ENCODE data around the gene CACNA2D1. TPM values are rescaled to one million over a fixed set of nuclear protein-coding genes. Genes with fewer than 3 reads are reported as not detected.

Gene CACNA2D1
- total and polyA plus RNA-seq, 8 donors = 10.7 to 20.8 (median 16.6) TPM

DNA sequence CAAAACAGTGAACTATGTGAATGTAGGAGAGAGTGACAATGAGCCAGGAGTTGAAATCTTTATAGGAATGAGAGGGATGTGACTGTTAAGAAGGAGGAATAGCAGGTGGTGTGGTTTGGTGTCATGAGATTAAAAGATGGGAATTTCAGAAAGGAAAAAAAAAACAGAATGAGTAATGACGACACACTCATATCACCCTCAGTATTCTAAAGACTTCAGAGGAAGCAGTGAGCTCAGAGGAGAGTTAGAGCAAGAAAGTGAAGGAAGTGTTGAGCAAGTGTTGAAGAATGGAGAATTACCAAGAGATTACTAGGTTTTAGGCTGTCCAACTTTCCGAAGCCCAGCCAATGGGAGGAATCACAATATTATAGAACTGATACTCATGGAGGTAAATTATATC, 453.2 kb downstream of the CACNA2D1 start:
- TF ChIP-seq, protein P1, sequence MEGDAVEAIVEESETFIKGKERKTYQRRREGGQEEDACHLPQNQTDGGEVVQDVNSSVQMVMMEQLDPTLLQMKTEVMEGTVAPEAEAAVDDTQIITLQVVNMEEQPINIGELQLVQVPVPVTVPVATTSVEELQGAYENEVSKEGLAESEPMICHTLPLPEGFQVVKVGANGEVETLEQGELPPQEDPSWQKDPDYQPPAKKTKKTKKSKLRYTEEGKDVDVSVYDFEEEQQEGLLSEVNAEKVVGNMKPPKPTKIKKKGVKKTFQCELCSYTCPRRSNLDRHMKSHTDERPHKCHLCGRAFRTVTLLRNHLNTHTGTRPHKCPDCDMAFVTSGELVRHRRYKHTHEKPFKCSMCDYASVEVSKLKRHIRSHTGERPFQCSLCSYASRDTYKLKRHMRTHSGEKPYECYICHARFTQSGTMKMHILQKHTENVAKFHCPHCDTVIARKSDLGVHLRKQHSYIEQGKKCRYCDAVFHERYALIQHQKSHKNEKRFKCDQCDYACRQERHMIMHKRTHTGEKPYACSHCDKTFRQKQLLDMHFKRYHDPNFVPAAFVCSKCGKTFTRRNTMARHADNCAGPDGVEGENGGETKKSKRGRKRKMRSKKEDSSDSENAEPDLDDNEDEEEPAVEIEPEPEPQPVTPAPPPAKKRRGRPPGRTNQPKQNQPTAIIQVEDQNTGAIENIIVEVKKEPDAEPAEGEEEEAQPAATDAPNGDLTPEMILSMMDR (IDR thresholded peaks at IDR 0.05) = no peak
- no peak for ATAC-seq
- intact Hi-C loops (cut with DNase I) = no loop called here

DNA sequence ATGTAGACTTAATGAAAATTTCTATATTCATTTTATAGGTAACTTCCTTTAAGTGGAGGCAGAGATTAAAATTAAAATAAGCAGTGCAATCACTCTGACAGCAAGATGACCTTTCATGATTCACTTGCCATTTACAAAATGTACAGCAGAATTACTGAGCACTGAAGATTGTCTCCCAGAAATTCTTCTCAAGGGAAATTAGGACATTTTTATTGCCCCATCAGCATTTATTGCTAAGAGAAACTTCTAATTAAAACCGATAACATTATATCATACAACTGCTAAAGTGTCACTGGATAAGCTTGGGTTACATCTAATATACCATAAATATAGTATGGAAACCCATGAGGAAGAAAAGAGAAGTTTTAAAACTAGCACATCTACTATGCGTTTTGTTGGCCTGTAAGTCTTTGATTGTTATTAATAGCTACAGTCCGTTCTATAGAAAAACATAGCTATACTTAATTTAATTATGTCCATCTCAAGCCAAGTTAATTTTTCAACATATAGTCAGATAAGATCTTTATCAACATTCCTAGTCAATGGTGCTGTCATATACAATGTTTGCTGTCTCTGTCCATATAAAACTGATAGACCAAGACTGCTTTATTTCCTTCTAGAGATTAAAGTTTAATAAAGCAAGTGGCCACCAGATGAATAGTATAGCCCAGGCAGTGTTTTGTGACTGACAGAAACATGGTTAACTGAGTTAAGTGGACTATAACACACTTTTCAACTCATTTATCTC, 456.7 kb downstream of the CACNA2D1 start:
- H3K4me1 ChIP-seq = no peaks in the 10 kb centered on the region
- H3K36me3 ChIP-seq = no peaks in the 10 kb centered on the region
- H3K4me3 ChIP-seq = no peak overlapping the region
- H3K9me3 ChIP-seq = no peaks in the 10 kb centered on the region
- ATAC-seq = no peak
- H3K27ac ChIP-seq = no peak overlapping the region
- intact Hi-C loops (cut with DNase I) = no loop called here
- H3K27me3 ChIP-seq = no peaks in the 10 kb centered on the region
- no peak for DNase-seq
- TF ChIP-seq, protein P1 (IDR thresholded peaks at IDR 0.05) = no peak

More for the DNA sequence above, 453.2 kb downstream of the CACNA2D1 start:
- no peak for DNase-seq
- H3K27me3 ChIP-seq = no peaks in the 10 kb centered on the region
- no peaks in the 10 kb centered on the region for H3K36me3 ChIP-seq
- no peaks in the 10 kb centered on the region for H3K9me3 ChIP-seq
- H3K4me3 ChIP-seq = no peak overlapping the region
- H3K27ac ChIP-seq = peak overlapping the region in 1 of 2 donors; percentile 28
- no peaks in the 10 kb centered on the region for H3K4me1 ChIP-seq

DNA sequence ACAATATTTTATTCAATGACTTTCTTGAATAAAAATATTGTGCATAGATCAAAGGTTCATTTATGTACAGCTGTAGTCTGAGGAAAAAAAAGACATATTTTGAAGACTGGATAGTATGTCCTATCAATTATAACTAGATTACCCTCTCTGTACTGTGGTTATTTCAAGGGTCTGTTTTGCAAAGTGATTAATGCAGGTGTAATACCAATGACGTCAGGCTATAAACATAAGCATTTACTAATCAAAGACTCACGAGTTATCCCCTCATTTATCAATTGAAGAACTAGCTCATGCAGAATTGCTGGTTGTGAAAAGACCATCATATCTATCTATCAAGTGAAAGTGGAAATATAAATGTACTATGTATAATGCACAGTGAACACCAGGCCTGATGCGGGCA, 460.2 kb downstream of the CACNA2D1 start:
- H3K27ac ChIP-seq = no peak overlapping the region
- no peaks in the 10 kb centered on the region for H3K4me1 ChIP-seq
- no peak overlapping the region for H3K4me3 ChIP-seq
- H3K27me3 ChIP-seq = no peaks in the 10 kb centered on the region
- no peak for ATAC-seq
- no peaks in the 10 kb centered on the region for H3K36me3 ChIP-seq
- H3K9me3 ChIP-seq = no peaks in the 10 kb centered on the region
- DNase-seq = no peak
- TF ChIP-seq, protein P1 (IDR thresholded peaks at IDR 0.05) = no peak
- intact Hi-C loops (cut with DNase I) = no loop called here

DNA sequence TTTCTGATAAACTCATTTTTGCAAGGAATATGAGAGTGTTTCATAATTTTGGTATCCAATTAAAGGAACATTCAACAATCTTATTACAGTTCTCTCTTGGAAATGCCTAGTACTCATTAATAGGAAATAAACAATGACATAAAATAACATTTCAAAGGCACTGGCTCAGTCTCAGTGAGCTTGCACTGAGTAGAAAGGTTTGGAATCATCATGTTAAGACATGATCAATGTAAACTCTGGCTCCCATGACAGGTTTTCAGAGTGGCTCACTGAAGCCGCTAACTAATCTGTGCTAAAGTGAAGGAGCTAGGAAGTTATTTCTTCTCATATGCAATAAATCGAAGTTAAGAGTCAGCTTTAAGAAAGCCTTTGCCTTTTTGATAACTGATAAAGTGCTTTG, 470.5 kb downstream of the CACNA2D1 start:
- intact Hi-C loops (cut with DNase I) = no loop called here
- H3K36me3 ChIP-seq = no peaks in the 10 kb centered on the region
- DNase-seq (no peak), ATAC-seq (no peak)
- H3K9me3 ChIP-seq = no peaks in the 10 kb centered on the region
- H3K27ac ChIP-seq = no peak overlapping the region
- no peaks in the 10 kb centered on the region for H3K27me3 ChIP-seq
- H3K4me1 ChIP-seq = no peaks in the 10 kb centered on the region
- TF ChIP-seq, protein P1 (IDR thresholded peaks at IDR 0.05) = no peak
- no peak overlapping the region for H3K4me3 ChIP-seq

DNA sequence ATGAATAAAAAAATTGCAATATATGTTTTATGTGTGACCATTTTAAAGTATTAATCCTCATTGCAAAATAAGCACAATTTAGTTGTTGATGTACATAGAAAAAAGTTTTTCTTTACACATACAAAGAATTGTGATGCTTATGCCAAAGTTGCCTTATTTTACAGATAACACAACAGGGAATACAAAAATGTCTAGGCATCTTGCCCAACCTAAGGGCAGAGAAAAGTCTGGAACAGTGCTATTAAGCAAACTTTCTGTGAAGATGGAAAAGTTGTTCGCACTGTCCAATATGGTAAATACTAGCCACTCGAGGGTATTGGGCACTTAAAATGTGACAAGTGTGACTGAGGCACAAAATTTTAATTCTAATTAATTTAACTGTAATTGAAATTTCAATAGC, 483.6 kb downstream of the CACNA2D1 start:
- TF ChIP-seq, protein P1 (IDR thresholded peaks at IDR 0.05) = no peak
- ATAC-seq = no peak

More for the DNA sequence above, 483.6 kb downstream of the CACNA2D1 start:
- no peaks in the 10 kb centered on the region for H3K27me3 ChIP-seq
- no peaks in the 10 kb centered on the region for H3K36me3 ChIP-seq
- no peak overlapping the region for H3K27ac ChIP-seq
- intact Hi-C loops (cut with DNase I) = no loop called here
- no peaks in the 10 kb centered on the region for H3K9me3 ChIP-seq
- no peak for DNase-seq
- no peaks in the 10 kb centered on the region for H3K4me1 ChIP-seq
- no peak overlapping the region for H3K4me3 ChIP-seq
